IgD-negative memory B cell (primary cell): ENCODE measurements around the gene ATF7. TPM values are rescaled to one million over a fixed set of nuclear protein-coding genes. Genes with fewer than 3 reads are reported as not detected.
"Not testable (repeated sequence)": the region's sequence is repeated elsewhere in the genome, so short reads cannot be mapped to it uniquely, and the experiment has no call there.

ENCODE experiments used
- H3K27ac Mint-ChIP-seq, 3 donors: one replicate each; pipeline ENCODE4 v1.8.0; 2020 to 2022; ENCODE audit warnings: mild to moderate bottlenecking in 3 of 3, mixed read lengths in 3 of 3, moderate library complexity in 1 of 3
- H3K27me3 Mint-ChIP-seq: one replicate; pipeline ENCODE4 v1.8.0; 2021; ENCODE audit warnings: mixed read lengths
- H3K36me3 Mint-ChIP-seq: one replicate; pipeline ENCODE4 v1.8.0; 2020; ENCODE audit warnings: mild to moderate bottlenecking, mixed read lengths
- H3K4me1 Mint-ChIP-seq, 3 donors: one replicate each; pipeline ENCODE4 v1.8.0; 2020 to 2022; ENCODE audit warnings: mixed read lengths in 3 of 3, mild to moderate bottlenecking in 1 of 3
- H3K4me3 Mint-ChIP-seq, 4 donors: one replicate each; pipeline ENCODE4 v1.8.0; 2020 to 2022; ENCODE audit warnings: mild to moderate bottlenecking in 4 of 4, mixed read lengths in 4 of 4, moderate library complexity in 3 of 4
- H3K9me3 Mint-ChIP-seq, 3 donors: one replicate each; pipeline ENCODE4 v1.8.0; 2020 to 2021; ENCODE audit warnings: mixed read lengths in 3 of 3, mild to moderate bottlenecking in 1 of 3
- polyA plus RNA-seq: library from polyadenylated mRNA; unstranded; fragments of 300-500 nt; fragmentation: Illumina TruSeq; gene quantifications from one replicate; pipeline ENCODE4 v1.2.3, GENCODE V29; 2021

Gene ATF7
- polyA plus RNA-seq, 1 donor from 2014 or later: 14.4 TPM

DNA sequence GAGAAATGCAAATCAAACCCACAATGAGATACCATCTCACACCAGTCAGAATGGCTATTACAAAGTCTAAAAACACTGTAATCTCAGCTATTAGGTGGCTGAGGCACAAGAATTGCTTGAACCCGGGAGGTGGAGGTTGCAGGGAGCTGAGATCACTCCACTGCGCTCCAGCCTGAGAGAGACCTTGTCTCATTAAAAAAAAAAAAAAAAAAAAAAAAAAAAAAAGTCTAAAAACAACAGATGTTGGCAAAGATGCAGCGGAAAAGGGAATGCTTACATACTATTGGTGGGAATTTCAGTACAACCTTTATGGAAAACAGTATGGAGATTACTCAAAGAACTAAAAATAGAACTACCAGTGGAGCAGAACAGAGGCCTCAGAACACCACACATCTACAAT lies 19.0 kb upstream of the ATF7 start:
- H3K4me1 Mint-ChIP-seq: peaks cover 0 to 2% (median 0%) of the 10 kb centered on the region in 3 donors
- H3K9me3 Mint-ChIP-seq: peaks cover 0 to 8% (median 0%) of the 10 kb centered on the region in 3 donors

DNA sequence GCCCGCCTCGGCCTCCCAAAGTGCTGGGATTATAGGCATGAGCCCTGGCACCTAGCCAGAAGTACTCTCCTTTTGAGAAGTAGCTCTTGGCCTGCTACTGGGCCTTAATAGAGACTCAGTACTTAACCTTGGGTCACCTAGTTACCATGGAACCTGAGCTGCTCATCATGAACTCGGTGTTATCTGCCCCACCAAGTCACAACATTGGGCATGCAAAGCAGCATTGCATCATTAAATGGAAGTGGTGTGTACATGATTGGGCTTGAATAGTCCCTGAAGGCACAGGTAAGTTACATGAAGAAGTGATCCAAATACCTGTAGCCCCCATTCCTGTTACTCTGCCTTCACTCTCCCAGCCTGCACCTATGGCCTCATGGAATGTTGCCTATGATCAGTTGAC lies 18.0 kb upstream of the ATF7 start:
- Mint-ChIP-seq H3K4me3 (no peak overlapping the region), H3K36me3 (no peaks in the 10 kb centered on the region), H3K4me1 (peaks cover 0 to 2% (median 0%) of the 10 kb centered on the region in 3 donors), H3K27ac (no peak overlapping the region), H3K27me3 (no peaks in the 10 kb centered on the region), H3K9me3 (peaks cover 0 to 8% (median 0%) of the 10 kb centered on the region in 3 donors)

More for the DNA sequence above, 19.0 kb upstream of the ATF7 start:
- no peak overlapping the region for H3K4me3 Mint-ChIP-seq
- no peaks in the 10 kb centered on the region for H3K27me3 Mint-ChIP-seq
- no peak overlapping the region for H3K27ac Mint-ChIP-seq
- no peaks in the 10 kb centered on the region for H3K36me3 Mint-ChIP-seq

DNA sequence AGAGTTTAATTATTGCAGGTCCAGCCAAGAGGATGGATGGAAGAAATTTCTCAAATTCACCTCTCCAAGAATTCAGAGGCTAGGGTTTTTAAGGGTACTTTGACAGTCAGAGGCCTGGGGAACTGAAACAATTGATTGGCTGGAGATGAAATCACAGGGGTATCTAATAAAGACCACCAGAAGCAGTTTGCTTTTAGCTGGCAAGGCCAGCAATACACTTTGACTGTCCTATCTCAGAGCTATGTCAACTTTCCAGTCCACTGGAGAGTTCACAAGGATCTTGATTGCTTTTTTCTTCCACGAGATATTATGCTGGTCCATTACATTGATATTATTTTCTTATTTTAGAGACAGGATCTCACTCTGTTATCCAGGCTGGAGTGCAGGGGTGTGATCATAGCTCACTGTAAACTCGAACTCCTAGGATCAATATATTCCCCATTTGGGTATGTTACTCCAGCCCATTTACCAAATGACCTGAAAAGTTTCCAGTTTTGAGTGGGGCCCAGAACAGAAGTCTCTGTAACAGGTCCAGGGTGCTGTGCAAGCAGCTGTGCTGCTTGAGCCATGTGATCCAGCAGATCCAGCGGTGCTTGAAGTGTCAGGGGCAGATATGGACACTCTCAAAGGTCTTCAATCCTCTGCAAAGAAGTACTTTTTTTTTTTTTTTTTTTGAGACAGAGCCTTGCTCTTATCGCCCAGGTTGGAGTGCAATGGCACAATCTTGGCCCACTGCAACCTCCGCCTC lies 17.2 kb upstream of the ATF7 start:
- H3K36me3 Mint-ChIP-seq: no peaks in the 10 kb centered on the region
- H3K4me3 Mint-ChIP-seq: no peak overlapping the region
- no peaks in the 10 kb centered on the region for H3K27me3 Mint-ChIP-seq
- no peak overlapping the region for H3K27ac Mint-ChIP-seq
- H3K4me1 Mint-ChIP-seq: peaks cover 0 to 2% (median 0%) of the 10 kb centered on the region in 3 donors
- H3K9me3 Mint-ChIP-seq: peaks cover 0 to 8% (median 0%) of the 10 kb centered on the region in 3 donors

DNA sequence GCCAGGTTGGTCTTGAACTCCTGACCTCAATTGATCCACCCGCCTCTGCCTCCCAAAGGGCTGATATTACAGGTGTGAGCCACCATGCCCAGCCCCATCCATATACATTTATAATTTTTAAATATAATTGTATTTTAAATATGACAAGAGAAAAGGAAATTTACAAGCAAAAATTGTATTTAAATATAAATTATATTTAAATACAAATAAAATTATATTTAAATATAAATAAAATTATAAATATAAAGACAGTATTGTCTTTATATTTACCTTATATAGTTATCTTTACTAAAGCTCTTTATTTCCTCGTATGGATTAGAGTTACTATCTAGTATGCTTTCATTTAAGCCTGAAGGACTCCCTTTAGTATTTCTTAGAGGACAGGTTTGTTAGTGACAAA lies 11.9 kb upstream of the ATF7 start:
- no peak overlapping the region for H3K4me3 Mint-ChIP-seq
- no peak overlapping the region for H3K27ac Mint-ChIP-seq
- no peaks in the 10 kb centered on the region for H3K27me3 Mint-ChIP-seq
- H3K9me3 Mint-ChIP-seq: no peaks in the 10 kb centered on the region
- H3K36me3 Mint-ChIP-seq: no peaks in the 10 kb centered on the region
- no peaks in the 10 kb centered on the region for H3K4me1 Mint-ChIP-seq

DNA sequence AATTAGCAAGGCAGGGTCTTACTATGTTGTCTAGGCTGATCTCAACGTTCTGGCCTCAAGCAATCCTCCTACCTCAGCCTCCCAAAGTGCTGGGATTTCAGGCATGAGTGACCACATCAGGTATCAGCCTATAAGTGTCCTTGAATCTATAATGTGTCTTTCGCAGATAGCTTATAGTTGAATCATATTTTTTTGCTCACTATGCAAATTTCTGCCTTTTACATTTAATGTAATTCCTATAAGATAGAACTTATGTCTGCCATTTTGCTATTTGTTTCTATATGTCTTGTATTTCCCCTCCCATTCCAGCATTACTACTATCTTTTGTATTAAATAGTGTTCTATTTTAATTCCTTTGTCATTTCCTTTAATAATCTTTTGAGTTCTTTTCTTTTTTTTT lies 10.5 kb upstream of the ATF7 start:
- Mint-ChIP-seq H3K9me3 (no peaks in the 10 kb centered on the region), H3K36me3 (no peaks in the 10 kb centered on the region), H3K27ac (no peak overlapping the region), H3K4me1 (no peaks in the 10 kb centered on the region), H3K4me3 (no peak overlapping the region), H3K27me3 (no peaks in the 10 kb centered on the region)

DNA sequence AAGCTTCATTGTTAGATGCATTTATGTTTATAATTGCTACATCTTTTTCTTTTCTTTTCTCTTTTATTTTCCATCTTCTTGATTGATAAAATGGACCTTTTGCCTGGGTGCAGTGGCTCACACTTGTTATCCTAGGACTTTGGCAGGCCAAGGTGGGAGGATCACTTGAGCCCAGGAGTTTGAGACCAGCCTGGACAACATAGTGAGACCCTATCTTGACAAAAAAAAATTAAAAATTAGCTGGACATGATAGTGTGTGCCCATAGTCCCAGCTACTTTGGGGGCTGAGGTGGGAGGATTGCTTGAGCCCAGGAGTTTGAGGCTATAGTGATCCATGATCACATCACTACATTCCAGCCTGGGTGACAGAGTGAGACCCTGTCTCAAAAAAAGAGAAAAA lies 9.5 kb upstream of the ATF7 start:
- not testable (repeated sequence) for H3K27ac Mint-ChIP-seq

DNA sequence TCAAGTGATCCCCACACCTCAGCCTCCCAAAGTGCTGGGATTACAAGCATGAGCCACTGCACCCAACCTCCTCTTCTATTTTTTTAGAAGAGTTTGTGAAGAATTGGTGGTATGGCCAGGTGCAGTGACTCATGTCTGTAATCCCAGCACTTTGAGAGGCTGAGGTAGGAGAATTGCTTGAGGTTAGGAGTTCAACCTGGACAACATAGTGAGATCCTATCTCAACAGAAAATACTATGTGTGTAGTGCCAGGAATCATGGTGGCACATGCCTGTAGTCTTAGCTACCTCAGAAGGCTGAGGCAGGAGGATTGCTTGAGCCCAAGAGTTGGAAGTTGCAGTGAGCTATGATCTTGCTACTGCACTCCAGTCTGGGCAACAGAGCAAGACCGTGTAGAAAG lies 5.5 kb upstream of the ATF7 start:
- Mint-ChIP-seq H3K27ac (no peak overlapping the region), H3K27me3 (no peaks in the 10 kb centered on the region), H3K4me1 (peaks cover 3 to 4% (median 3%) of the 10 kb centered on the region in 3 donors), H3K36me3 (no peaks in the 10 kb centered on the region), H3K4me3 (no peak overlapping the region), H3K9me3 (no peaks in the 10 kb centered on the region)

More for the DNA sequence above, 9.5 kb upstream of the ATF7 start:
- not testable (repeated sequence) for H3K27me3 Mint-ChIP-seq, H3K9me3 Mint-ChIP-seq, H3K4me1 Mint-ChIP-seq, H3K4me3 Mint-ChIP-seq, H3K36me3 Mint-ChIP-seq

DNA sequence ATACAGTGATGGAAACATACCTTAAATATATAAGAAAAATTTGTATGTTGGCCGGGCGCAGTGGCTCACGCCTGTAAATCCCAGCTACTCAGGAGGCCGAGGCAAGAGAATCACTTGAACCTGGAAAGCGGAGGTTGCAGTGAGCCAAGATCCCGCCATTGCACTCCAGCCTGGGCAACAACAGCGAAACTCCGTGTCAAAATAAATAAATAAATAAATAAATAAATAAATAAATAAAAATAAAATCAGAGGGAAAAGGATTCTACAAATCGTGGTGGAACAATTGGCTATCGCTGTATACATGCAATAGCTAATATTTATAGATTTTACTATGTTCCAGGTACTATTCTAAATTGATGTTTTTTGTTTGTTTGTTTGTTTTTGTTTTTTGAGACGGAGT lies 1.7 kb upstream of the ATF7 start:
- Mint-ChIP-seq H3K4me3 (no peak overlapping the region), H3K27ac (no peak overlapping the region), H3K36me3 (peaks cover 2% of the 10 kb centered on the region), H3K27me3 (no peaks in the 10 kb centered on the region), H3K4me1 (peaks cover 30 to 35% (median 31%) of the 10 kb centered on the region in 3 donors), H3K9me3 (no peaks in the 10 kb centered on the region)

DNA sequence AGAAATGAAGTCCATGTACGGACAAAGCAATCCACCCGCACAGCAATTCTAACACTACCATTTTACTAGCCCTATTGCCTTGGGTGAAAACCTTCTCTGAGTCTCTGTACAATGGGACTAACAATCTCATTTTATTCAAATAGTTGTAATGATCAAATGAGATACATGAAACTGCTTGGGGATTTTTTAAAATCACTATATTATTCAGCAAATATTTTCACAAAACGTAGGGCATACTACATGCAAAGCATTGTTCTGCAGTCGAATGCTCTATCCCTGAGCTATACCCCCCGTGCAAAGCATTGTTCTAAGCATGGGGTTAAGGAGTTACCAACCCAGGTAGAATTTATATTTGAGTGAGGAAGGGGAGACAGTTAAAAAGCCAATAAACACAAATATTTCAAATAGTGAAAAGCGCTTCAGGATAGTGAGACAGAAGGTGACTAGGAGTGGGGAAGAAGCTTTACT lies 554 bp upstream of the ATF7 start:
- Mint-ChIP-seq H3K27ac (peak overlapping the region; percentile 92 to 98 (median 98)), H3K4me1 (peaks cover 32 to 35% (median 33%) of the 10 kb centered on the region in 3 donors), H3K4me3 (peak overlapping the region; percentile 93 to 100 (median 96)), H3K9me3 (no peaks in the 10 kb centered on the region), H3K27me3 (no peaks in the 10 kb centered on the region), H3K36me3 (peaks cover 2% of the 10 kb centered on the region)

DNA sequence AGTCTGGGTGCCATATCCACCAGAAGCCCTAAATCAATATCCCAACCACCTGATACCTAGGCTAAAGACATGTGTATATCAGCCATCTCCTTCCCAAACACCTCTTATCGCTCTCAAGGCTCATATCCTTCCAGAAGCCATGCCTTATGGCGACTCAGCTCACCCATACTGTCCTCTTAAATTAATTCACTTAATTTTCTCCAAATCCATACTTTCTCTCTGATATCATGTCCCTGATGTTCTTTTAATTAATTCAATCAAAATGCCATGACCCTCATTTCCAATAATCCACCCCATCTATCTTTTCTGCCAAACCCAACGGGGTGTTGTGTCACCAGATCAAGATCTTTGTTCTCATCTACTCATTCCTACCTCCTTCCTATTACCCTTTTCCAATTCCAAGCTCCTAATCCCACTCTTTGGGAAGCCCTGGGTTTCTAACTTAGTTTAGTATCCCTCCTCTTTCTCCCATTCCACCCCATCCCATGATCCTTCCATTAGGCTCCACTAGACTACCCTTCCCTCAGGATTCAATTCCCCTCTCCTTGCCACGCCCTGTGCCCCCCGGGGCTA lies 723 bp downstream of the ATF7 start:
- H3K4me3 Mint-ChIP-seq: peak overlapping the region; percentile 93 to 100 (median 96)
- H3K36me3 Mint-ChIP-seq: peaks cover 6% of the 10 kb centered on the region
- H3K27me3 Mint-ChIP-seq: no peaks in the 10 kb centered on the region
- peak overlapping the region; percentile 92 to 98 (median 98) for H3K27ac Mint-ChIP-seq
- peaks cover 35 to 41% (median 39%) of the 10 kb centered on the region in 3 donors for H3K4me1 Mint-ChIP-seq
- no peaks in the 10 kb centered on the region for H3K9me3 Mint-ChIP-seq

DNA sequence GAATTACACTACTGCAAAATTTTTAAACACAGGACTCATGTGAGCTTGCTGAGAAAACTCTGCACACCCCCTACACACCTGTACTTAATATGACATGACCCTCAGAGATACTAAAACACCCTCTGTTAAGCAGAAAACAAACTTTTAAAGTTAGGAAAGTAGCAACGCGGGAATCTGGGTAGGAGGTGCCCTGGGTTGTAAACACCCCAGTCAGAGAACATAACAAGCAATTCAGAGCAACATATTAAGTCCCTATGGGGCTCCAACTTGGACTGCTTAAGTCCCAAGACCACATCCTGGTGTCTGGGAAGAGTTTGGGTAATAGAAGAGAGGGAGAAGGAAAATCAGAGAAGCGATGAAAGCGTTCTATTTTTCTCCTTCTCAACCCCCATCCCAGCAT lies 1.2 kb downstream of the ATF7 start:
- Mint-ChIP-seq H3K27me3 (no peaks in the 10 kb centered on the region), H3K4me3 (peak overlapping the region; percentile 93 to 100 (median 96)), H3K36me3 (peaks cover 6% of the 10 kb centered on the region), H3K9me3 (no peaks in the 10 kb centered on the region), H3K27ac (peak overlapping the region; percentile 5 to 98 (median 92)), H3K4me1 (peaks cover 35 to 41% (median 39%) of the 10 kb centered on the region in 3 donors)

DNA sequence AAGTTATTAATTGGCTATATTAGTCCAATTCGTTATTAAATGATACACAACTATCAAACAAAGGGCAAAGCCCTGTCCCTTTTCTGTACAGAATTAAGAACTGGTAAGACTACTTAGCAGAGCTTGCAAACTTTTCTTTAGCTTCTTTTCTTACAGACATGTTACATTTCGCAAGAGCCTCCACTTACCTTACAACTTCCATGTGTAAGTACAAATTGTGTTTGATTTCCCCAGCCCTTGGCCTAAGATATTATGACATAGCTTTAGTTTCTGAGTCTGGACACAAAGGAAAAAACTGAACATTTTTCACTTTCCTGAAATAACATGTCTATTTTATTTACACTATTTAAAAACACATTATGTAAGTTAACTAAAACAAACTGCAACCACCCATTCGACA lies 1.7 kb downstream of the ATF7 start:
- H3K36me3 Mint-ChIP-seq: peaks cover 6% of the 10 kb centered on the region
- no peaks in the 10 kb centered on the region for H3K9me3 Mint-ChIP-seq
- H3K4me1 Mint-ChIP-seq: peaks cover 35 to 41% (median 39%) of the 10 kb centered on the region in 3 donors
- H3K27me3 Mint-ChIP-seq: no peaks in the 10 kb centered on the region
- peak overlapping the region; percentile 36 to 98 (median 92) for H3K27ac Mint-ChIP-seq
- peak overlapping the region; percentile 93 to 100 (median 96) for H3K4me3 Mint-ChIP-seq

DNA sequence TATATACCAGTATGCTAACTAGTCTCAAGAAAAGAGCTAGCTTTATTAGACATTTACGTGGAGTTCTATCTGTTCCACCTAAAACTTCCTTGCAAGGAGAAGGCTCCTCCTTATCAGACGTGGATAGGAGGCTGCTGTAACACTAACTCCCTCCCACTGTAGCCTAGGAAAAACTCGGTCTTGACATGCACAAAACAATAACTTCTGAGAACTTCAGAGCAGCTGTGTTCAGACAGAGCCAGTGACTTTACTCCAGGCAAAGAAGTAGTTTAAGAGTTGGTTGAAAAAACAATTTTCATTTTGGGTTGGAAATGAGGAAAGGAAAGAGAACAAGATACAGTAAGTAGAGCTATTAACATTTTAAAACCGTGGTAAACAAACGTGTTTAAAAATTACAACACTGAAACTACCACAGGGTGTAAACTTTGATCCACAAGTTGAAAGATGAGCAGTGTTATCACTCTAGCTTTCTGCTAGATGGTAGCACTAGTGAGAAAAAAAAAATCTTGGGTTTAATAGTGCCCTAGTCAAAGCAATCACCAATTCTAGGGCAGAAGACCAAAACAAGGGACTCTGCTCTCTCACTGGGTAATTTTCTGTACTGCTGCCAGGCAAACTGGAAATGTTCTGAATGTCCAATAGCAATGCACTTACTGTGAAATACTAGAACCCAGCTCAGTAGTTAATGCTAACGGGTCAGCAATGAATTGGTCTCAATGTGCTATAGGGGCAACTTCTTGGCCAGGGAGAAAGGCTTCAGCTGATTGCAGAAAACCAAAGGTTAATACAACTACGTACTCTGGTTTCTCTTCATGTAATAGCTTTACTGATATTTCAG lies 2.4 kb downstream of the ATF7 start:
- no peaks in the 10 kb centered on the region for H3K27me3 Mint-ChIP-seq
- H3K4me1 Mint-ChIP-seq: peaks cover 36 to 41% (median 39%) of the 10 kb centered on the region in 3 donors
- H3K36me3 Mint-ChIP-seq: peaks cover 6% of the 10 kb centered on the region
- peak overlapping the region; percentile 36 to 98 (median 92) for H3K27ac Mint-ChIP-seq
- H3K4me3 Mint-ChIP-seq: peak overlapping the region; percentile 76 to 100 (median 94)
- no peaks in the 10 kb centered on the region for H3K9me3 Mint-ChIP-seq

DNA sequence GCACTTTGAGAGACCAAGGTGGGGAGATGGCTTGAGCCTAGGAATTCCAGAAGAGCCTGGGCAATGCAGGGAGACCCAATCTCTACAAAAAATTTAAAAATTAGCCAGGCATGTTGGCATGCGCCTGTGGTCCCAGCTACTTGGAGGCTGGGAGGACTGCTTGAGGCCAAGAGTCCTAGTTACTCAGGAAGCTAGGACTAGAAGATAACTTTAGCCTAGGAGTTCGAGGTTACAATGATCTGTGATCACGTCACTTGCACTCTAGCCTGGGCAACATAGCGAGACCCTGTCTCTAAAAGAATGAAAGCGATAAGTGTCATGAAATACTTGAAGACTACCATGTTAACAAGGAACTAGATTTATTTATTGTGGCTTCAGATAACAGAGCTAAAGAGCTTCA lies 3.5 kb downstream of the ATF7 start:
- peaks cover 44 to 51% (median 48%) of the 10 kb centered on the region in 3 donors for H3K4me1 Mint-ChIP-seq
- H3K36me3 Mint-ChIP-seq: peaks cover 7% of the 10 kb centered on the region
- H3K4me3 Mint-ChIP-seq: peak overlapping the region in 2 of 4 donors; percentile 41 to 49

DNA sequence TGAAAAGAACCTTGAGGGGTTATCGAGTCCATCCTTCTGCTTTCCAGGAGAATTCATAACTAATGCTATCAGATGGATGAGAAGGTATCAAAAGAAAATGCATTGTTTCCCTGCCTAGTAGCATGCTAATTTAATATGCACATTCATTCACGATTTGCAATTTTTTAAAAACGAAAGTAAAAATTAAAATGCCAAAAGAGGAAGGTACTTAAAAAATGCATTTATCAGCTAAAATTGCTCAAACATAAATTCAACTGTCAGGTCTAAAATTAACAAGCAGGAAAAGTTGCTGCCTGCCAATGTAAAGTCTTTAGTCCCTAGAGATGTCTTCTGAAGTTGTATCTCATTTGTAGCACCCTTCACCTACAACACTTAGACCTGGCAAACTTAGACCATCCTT lies 7.9 kb downstream of the ATF7 start:
- Mint-ChIP-seq H3K27me3 (no peaks in the 10 kb centered on the region), H3K27ac (peak overlapping the region; percentile 54 to 84 (median 64)), H3K36me3 (peaks cover 6% of the 10 kb centered on the region), H3K9me3 (no peaks in the 10 kb centered on the region), H3K4me3 (peak overlapping the region; percentile 70 to 94 (median 86)), H3K4me1 (peaks cover 19 to 24% (median 19%) of the 10 kb centered on the region in 3 donors)

More for the DNA sequence above, 3.5 kb downstream of the ATF7 start:
- Mint-ChIP-seq H3K27me3 (no peaks in the 10 kb centered on the region), H3K27ac (no peak overlapping the region), H3K9me3 (no peaks in the 10 kb centered on the region)
